ENCODE results near the gene SLC66A2.

GRCh38 chr18:79910563-79911343, 40.7 kb downstream of the SLC66A2 start:
- TF ChIP-seq CTCF (IDR thresholded peaks at IDR 0.05) (no peak), EP300 (IDR thresholded peaks at IDR 0.05) (no peak), POLR2AphosphoS5 (IDR thresholded peaks at IDR 0.05) (no peak), POLR2A (IDR thresholded peaks at IDR 0.05; ENCODE audit: low read depth) (no peak)

Measured in esophagus muscularis mucosa (tissue), 4 donors.